Stimulated activated CD8-positive, alpha-beta memory T cell treated with anti-CD3 and anti-CD28 coated beads, Interleukin-12 subunit alpha, Interleukin-12 subunit beta, amount 100 ng/mL, for 1 hour (primary cell): Measurements from ENCODE around the gene NOG.

Experiments
- DNase-seq: peaks from one replicate; pipeline ENCODE4 v3.0.0-alpha.2; 2020; ENCODE audit warnings: low read depth

Gene NOG

DNA sequence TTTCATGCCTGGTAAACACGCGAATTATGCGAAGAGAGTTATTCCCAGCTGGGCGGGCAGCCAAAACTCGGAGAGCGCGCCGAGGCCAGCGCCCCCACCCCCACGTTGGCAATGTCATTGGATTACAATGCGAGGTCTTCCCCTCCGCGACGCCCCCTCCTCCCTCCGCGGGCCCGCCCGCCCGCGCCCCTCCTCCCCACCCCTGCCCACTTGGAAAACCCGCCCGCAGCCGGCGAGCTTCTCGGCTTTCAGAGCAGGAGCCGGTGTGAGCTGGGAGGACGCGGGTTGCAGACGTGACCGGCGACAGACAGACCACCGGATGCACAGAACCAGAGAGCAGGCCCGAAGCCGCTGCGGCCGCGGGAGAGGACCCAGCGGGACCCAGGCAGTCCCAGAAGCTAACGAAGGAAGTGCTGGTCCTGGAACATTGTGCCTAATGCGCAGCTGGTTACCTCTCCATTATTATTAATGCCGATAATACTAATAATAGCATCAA lies 4.0 kb downstream of the NOG start:
- DNase-seq = no peak

DNA sequence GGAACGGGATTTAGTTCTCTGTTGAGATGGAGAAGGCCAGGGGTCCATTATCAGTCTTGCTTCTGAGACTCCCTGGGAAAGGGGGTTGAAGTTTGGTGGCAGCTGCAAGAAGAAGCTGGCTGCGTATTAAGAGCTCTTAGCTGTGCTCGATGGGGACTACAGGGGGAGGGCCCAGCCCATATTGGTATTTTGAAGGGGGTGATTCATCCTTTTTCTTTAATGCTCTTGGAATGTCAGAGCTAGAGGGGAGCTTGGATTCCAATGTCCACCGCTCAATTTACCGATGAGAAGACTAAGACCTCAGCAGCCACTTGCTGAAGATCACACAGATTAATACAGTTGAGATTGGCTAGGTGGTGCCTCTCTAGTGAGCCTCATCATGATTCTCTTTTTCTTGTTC lies 5.0 kb downstream of the NOG start:
- no peak for DNase-seq

DNA sequence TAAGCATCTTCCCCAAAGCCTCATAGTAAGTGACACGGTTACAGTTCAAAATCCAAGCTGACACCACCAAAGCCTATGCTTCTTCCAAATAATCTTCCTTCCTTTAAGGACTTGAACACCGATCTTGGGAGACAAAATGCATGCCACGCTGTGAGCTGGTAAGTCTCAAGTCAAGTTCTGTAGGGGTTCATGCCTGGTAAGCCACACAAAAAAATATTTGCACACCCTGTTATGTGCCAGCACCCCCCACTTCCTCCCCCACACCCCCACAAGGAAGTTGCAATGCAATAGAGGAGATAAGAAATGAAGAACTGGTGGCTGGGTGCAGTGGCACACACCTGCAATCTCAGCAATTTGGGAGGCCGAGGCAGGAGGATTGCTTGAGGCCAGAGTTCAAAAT lies 5.6 kb downstream of the NOG start:
- DNase-seq = no peak

GRCh38 chr17:56599566-56599965 lies 6.1 kb downstream of the NOG start:
- DNase-seq = no peak

DNA sequence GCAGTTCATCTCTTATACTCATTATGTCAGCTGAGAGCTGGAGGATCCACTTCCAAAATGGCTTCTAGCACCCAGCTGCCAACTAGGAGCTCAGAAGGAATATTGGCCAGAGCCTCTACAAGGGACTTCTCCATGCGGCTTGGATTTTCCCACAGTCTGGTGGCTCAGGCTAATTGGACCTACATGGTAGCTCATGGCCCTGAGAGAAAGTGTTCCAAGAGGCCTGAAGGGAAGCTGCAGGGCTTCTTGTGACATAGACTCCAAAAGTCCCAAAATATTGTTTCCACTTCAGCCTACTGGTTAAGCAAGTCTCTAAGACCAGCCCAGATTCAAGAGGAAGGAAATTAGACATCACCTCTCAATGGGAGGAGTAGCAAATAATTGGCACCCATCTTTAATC lies 6.8 kb downstream of the NOG start:
- DNase-seq = no peak

- DNase-seq = no peak
These were observed 8.1 kb downstream of the NOG start for GRCh38 chr17:56601591-56601990.

- DNase-seq = no peak
These were observed 9.0 kb downstream of the NOG start for GRCh38 chr17:56602292-56603130.

- no peak for DNase-seq
These were observed 10.2 kb downstream of the NOG start for GRCh38 chr17:56603486-56604238.

GRCh38 chr17:56604691-56605290 lies 11.3 kb downstream of the NOG start:
- no peak for DNase-seq

- DNase-seq = no peak
These were observed 15.4 kb downstream of the NOG start for GRCh38 chr17:56608944-56609343.

DNA sequence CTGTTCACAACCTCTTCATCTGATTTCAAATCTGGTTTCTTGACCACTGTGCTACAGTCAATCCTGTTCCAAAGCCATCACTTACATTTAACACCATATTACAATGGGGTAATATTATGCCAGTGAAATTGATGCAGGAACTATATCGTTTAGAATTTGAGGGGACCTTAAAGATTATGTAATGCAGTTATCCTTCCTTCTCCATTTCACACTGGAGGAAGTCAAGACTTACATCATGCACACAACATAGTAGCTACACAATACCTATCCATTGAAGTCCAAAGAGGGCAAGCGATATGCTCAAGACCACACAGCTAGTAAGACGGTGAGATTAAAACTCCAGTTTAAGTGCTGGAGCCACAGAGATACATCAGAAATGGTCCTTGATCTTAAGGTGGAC lies 16.8 kb downstream of the NOG start:
- no peak for DNase-seq

- DNase-seq = no peak
These were observed 19.6 kb downstream of the NOG start for GRCh38 chr17:56613131-56613530.

- no peak for DNase-seq
These were observed 21.0 kb downstream of the NOG start for GRCh38 chr17:56614522-56614921.

DNA sequence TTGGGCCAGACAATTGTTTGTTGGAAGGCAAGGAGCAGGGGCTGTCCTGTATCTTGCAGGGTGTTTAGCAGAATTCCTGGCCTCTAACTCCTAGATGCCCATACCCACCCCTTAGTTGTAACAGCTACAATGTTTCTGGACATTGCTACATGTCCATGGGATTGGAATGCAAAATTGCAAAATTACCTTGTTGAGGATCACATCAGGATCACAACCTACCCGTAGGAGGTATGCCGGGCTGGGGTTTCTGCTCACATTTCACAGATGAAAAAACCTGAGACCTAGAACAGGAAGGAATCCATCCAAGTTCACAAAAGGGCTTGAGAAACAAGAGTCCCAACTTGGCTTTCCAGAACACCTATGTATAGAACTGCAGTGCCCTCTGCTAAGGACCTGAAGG lies 22.7 kb downstream of the NOG start:
- DNase-seq = no peak

DNA sequence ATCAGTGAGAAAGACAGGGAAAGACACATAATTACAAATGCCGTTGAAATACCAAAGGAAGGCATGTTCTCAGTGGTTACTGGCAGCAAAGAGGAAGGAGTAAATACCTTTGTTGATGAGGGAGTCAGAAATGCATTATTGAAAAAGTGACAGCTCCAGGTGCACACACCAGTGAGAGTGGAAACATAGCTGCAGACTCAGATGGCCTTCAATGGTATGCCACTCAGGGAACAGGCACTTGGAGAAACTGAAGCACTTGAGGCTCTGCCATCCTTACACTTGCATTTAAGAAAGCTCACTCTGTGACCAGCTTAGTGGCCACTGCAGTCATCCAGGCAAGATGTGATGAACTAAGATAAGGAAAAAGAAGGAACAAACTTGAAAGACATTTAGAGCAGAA lies 29.9 kb downstream of the NOG start:
- DNase-seq = no peak

DNA sequence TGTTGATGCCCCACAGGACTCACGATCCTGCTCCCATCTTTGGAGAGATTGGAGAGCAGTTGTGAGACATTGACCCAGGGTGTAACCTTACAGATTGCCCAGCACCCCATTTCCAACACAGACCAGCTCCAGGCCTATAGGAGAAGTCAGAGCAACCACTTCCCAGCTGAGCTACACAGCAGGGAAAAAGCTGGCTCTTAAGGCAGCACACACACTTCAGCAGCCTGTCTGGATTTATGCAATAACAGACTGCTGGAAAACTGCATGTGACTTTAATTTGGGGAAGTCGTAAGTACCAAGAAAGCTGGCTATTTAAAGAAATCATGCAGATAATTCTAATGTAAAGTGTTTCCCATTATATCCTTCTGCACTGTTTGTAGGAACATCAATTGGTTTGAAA lies 30.8 kb downstream of the NOG start:
- DNase-seq = no peak

GRCh38 chr17:56624912-56625311 lies 31.4 kb downstream of the NOG start:
- no peak for DNase-seq

- DNase-seq = no peak
These were observed 36.1 kb downstream of the NOG start for GRCh38 chr17:56629531-56630075.

GRCh38 chr17:56630202-56630601 lies 36.7 kb downstream of the NOG start:
- no peak for DNase-seq

GRCh38 chr17:56633681-56634080 lies 40.2 kb downstream of the NOG start:
- DNase-seq = no peak

DNA sequence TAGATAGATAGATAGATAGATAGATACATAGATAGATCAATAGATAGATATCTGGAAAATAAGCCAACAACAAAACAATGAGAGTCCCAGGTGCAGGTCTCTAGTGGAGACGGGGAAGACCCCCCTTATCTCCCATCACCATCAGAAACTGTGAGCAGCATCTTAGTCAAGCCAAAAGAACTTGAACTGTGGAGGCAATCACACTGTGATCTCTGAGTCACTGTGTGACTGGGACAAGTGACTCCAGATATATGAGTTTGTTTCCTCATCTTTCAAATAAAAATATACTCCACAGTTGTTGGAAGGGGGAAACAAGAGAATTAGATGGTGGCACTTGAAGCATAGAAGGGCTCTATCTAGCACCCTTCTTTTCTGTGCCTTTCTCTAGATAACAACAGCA lies 42.1 kb downstream of the NOG start:
- no peak for DNase-seq

DNA sequence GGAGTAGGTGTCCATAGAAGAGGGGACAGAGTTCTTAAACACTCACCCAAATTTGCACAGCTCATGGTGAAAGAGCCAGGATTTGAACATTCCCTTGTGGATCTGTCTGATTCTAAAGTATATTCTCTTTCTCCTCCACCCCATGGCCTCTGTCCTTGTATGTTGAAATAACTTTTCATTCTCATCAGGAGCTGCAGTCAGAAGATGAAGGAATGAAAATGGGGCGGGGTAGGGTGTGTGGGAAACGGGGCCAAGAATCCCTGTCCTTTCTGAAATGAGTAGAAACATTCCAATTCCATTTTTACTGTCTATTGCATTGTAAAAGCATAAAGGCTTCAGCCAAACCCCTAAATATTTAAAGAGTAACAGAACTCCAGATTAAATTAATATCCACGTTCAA lies 42.8 kb downstream of the NOG start:
- DNase-seq = no peak

- DNase-seq = no peak
These were observed 43.8 kb downstream of the NOG start for GRCh38 chr17:56637254-56637653.
